ENCODE measurements around the gene CGB8. TPM values are rescaled to one million over a fixed set of nuclear protein-coding genes. Genes with fewer than 3 reads are reported as not detected.
"Not testable (repeated sequence)": the region's sequence is repeated elsewhere in the genome, so short reads cannot be mapped to it uniquely, and the experiment has no call there.

The CGB8 gene
- total RNA-seq = 1.2 TPM in 2 replicates

GRCh38 chr19:49049011-49049410 is at the start of gene CGB8:
Gene CGB8 (minus strand): TSS chr19:49049111. CDS start chr19:49048739, 372 bp downstream.
- H3K4me3 ChIP-seq (ENCODE audit: low read depth, low read length); DNase-seq (ENCODE audit: low read depth): not testable (repeated sequence)

GRCh38 chr19:49097453-49098288 is 48.8 kb upstream of the CGB8 start:
- peak; percentile 100 for TF ChIP-seq CTCF (conservative IDR thresholded peaks at IDR 0.05; ENCODE audit: low read depth, low read length)
- DNase-seq (ENCODE audit: low read depth) = no peak

GRCh38 chr19:49094505-49095482 is 45.9 kb upstream of the CGB8 start:
- no peak for DNase-seq (ENCODE audit: low read depth)
- no peak overlapping the region for H3K4me3 ChIP-seq (ENCODE audit: low read depth, low read length)
- TF ChIP-seq CTCF (conservative IDR thresholded peaks at IDR 0.05; ENCODE audit: low read depth, low read length) = no peak

More at GRCh38 chr19:49097453-49098288, 48.8 kb upstream of the CGB8 start:
- H3K4me3 ChIP-seq (ENCODE audit: low read depth, low read length) = no peak overlapping the region

- H3K4me3 ChIP-seq (ENCODE audit: low read depth, low read length) = no peak overlapping the region
- TF ChIP-seq CTCF (conservative IDR thresholded peaks at IDR 0.05; ENCODE audit: low read depth, low read length) = no peak
- DNase-seq (ENCODE audit: low read depth) = no peak
Measured at GRCh38 chr19:49092686-49093085, 43.8 kb upstream of the CGB8 start.

GRCh38 chr19:49091391-49092038 is 42.6 kb upstream of the CGB8 start:
- no peak for DNase-seq (ENCODE audit: low read depth)
- H3K4me3 ChIP-seq (ENCODE audit: low read depth, low read length) = no peak overlapping the region
- no peak for TF ChIP-seq CTCF (conservative IDR thresholded peaks at IDR 0.05; ENCODE audit: low read depth, low read length)

- no peak for DNase-seq (ENCODE audit: low read depth)
- H3K4me3 ChIP-seq (ENCODE audit: low read depth, low read length) = peak overlapping the region; percentile 66
- TF ChIP-seq CTCF (conservative IDR thresholded peaks at IDR 0.05; ENCODE audit: low read depth, low read length) = no peak
Measured at GRCh38 chr19:49086296-49086695, 37.4 kb upstream of the CGB8 start.

GRCh38 chr19:49085868-49086232 is 36.9 kb upstream of the CGB8 start:
- peak overlapping the region; percentile 66 for H3K4me3 ChIP-seq (ENCODE audit: low read depth, low read length)
- DNase-seq (ENCODE audit: low read depth) = no peak
- TF ChIP-seq CTCF (conservative IDR thresholded peaks at IDR 0.05; ENCODE audit: low read depth, low read length) = no peak

All from epithelial cell of proximal tubule (primary cell).